HepG2 (cell line): ENCODE measurements around the gene GFRA3. TPM values are rescaled to one million over a fixed set of nuclear protein-coding genes. Genes with fewer than 3 reads are reported as not detected.

Source experiments
- ATAC-seq: fragments of 200-7000 bp; cut with Tn5 transposase; 3 replicates; pipeline ENCODE4 v1.9.1; 2020; ENCODE audit warnings: mild to moderate bottlenecking, moderate library complexity
- BruUV-seq: library from RNA; stranded (reverse); fragments of 400-500 nt; replicated peaks from 2 replicates; lab custom pipeline; 2021; lab: Mats Ljungman, UMichigan
- CTCF ChIA-PET: fragments of 300-600 bp; formaldehyde crosslinking; extraction: SDS; loops from one replicate; lab custom pipeline; 2021; ENCODE audit warnings: low total read pairs, inconsistent platforms, low intra/inter-chr PET ratio; lab: Yijun Ruan, JAX
- POLR2A ChIA-PET: fragments of 350-600 bp; sonication (Branson Sonifier 250); formaldehyde crosslinking; loops from one replicate; lab custom pipeline; 2020; ENCODE audit warnings: antibody characterized with exemption, inconsistent platforms; lab: Yijun Ruan, JAX
- DNase-seq: peaks from one replicate; pipeline ENCODE4 v3.0.0-alpha.2; 2015; ENCODE audit warnings: low spot score
- FAIRE-seq: peaks from 3 replicates; lab custom pipeline; 2011; peaks lifted over from hg19 to GRCh38; lab: Jason Lieb, UNC
- H2AFZ ChIP-seq: one replicate; pipeline ENCODE4 v1.6.1; 2011; ENCODE audit warnings: low read length, inconsistent platforms
- H3K27ac ChIP-seq: fragments of 300-600 bp; 3 replicates; pipeline ENCODE4 v1.8.0; 2011; ENCODE audit warnings: mixed run types, mild to moderate bottlenecking, mixed read lengths, low read length, inconsistent platforms; ENCODE audit not compliant: insufficient read depth; ENCODE audit errors: extremely low read length
- H3K27me3 ChIP-seq, 2 experiments: fragments of 200-600 bp in 1 of 2; 2 replicates in 1 of 2; 3 replicates in 1 of 2; pipeline versions ENCODE4 v1.6.0 to v1.8.0; 2011; ENCODE audit warnings: low read length in 2 of 2, mild to moderate bottlenecking in 2 of 2, moderate library complexity in 2 of 2, inconsistent platforms in 1 of 2; ENCODE audit not compliant: insufficient read depth in 2 of 2, control insufficient read depth in 1 of 2
- H3K36me3 ChIP-seq, 2 experiments: fragments of 200-600 bp in 1 of 2; replicated peaks in 1 of 2; 2 replicates in 1 of 2; 3 replicates in 1 of 2; pipeline versions ENCODE4 v1.5.1 to v1.8.0; 2011; ENCODE audit warnings: low read length in 2 of 2, inconsistent platforms in 1 of 2; ENCODE audit not compliant: insufficient read depth in 2 of 2, control insufficient read depth in 1 of 2
- H3K4me1 ChIP-seq: 2 replicates; pipeline ENCODE4 v1.5.1; 2012; ENCODE audit warnings: low read length, inconsistent platforms; ENCODE audit not compliant: insufficient read depth
- H3K4me2 ChIP-seq: 2 replicates; pipeline ENCODE4 v1.6.0; 2011; ENCODE audit warnings: low read depth, low read length, inconsistent platforms
- H3K4me3 ChIP-seq, 3 experiments: fragments of 200-600 bp in 1 of 3; sonication (generic), shearing (Covaris generic) in 1 of 3; replicated peaks in 1 of 3; 2 replicates each; pipeline ENCODE4 v1.5.1; 2011 to 2016; ENCODE audit warnings: low read length in 3 of 3, inconsistent platforms in 2 of 3, low read depth in 2 of 3, mild to moderate bottlenecking in 2 of 3, control low read depth in 1 of 3, mixed read lengths in 1 of 3; ENCODE audit not compliant: insufficient read depth in 1 of 3
- H3K79me2 ChIP-seq: one replicate; pipeline ENCODE4 v1.6.1; 2011; ENCODE audit warnings: low read length, inconsistent platforms; ENCODE audit not compliant: insufficient read depth
- H3K9ac ChIP-seq: 2 replicates; pipeline ENCODE4 v1.6.0; 2011; ENCODE audit warnings: mild to moderate bottlenecking, low read depth, low read length, inconsistent platforms; ENCODE audit not compliant: insufficient read depth
- H3K9me3 ChIP-seq: 2 replicates; pipeline ENCODE4 v1.5.1; 2012; ENCODE audit warnings: mild to moderate bottlenecking, low read length
- H4K20me1 ChIP-seq: 2 replicates; pipeline ENCODE4 v1.6.0; 2011; ENCODE audit warnings: inconsistent platforms, mild to moderate bottlenecking, low read length, moderate library complexity; ENCODE audit not compliant: insufficient read depth
- CENPX ChIP-seq: sonication (generic); formaldehyde crosslinking; IDR thresholded peaks from 2 replicates; pipeline ENCODE4 v1.9.0; 2021; ENCODE audit warnings: mild to moderate bottlenecking, missing genetic modification reagents, moderate library complexity
- FOXM1 ChIP-seq: sonication (generic); formaldehyde crosslinking; IDR thresholded peaks from 2 replicates; pipeline ENCODE4 v1.5.0; 2020; ENCODE audit warnings: missing genetic modification reagents
- PLRG1 ChIP-seq: fragments of 450-650 bp; conservative IDR thresholded peaks from 2 replicates; pipeline ENCODE4 v1.6.1; 2016
- SOX6 ChIP-seq, 2 experiments: fragments of 450-650 bp in 1 of 2; sonication (generic) in 1 of 2; formaldehyde crosslinking in 1 of 2; IDR thresholded peaks; 2 replicates each; pipeline versions ENCODE4 v1.4.0 to v1.6.1; 2017 to 2020; ENCODE audit warnings: antibody characterized with exemption in 1 of 2, mild to moderate bottlenecking in 1 of 2, missing genetic modification reagents in 1 of 2
- YY1 ChIP-seq: IDR thresholded peaks from 2 replicates; pipeline ENCODE4 v1.6.1; 2011; ENCODE audit warnings: low read length, low read depth, moderate library complexity, mild to moderate bottlenecking; ENCODE audit not compliant: insufficient read depth, insufficient replicate concordance
- ZNF282 ChIP-seq: fragments of 450-650 bp; IDR thresholded peaks from 2 replicates; pipeline ENCODE4 v1.6.1; 2018; ENCODE audit not compliant: partially characterized antibody
- ZNF496 ChIP-seq: sonication (generic); formaldehyde crosslinking; IDR thresholded peaks from 2 replicates; pipeline ENCODE4 v1.8.1; 2023; ENCODE audit warnings: mild to moderate bottlenecking, moderate library complexity, missing genetic modification reagents; ENCODE audit not compliant: insufficient replicate concordance
- ZNF713 ChIP-seq: sonication (generic); formaldehyde crosslinking; IDR thresholded peaks from 2 replicates; pipeline ENCODE4 v1.4.0; 2020; ENCODE audit warnings: mild to moderate bottlenecking, missing genetic modification reagents
- WGBS: methylation state at CpG from one replicate; pipeline ENCODE4 v1.1.6; 2017; ENCODE audit warnings: low lambda C conversion rate; 5-methylcytosine and 5-hydroxymethylcytosine counted together
- in situ Hi-C: cut with HindIII; loops from 2 replicates; pipeline ENCODE4 v1.10.0; 2017; ENCODE audit warnings: low pct_unique_long_range_greater_than_20kb; ENCODE audit not compliant: extremely low pct_ligation_motif_present
- intact Hi-C: fragments of 100-400 bp; cut with micrococcal nuclease; formaldehyde crosslinking; loops from one replicate; pipeline ENCODE4 v1.10.0; 2022; ENCODE audit not compliant: unreplicated experiment
- polyA plus RNA-seq, 8 experiments: library from polyadenylated mRNA; depleted of rRNA in 3 of 8; stranded (reverse) in 7 of 8; unstranded in 1 of 8; fragments of >200 nt; fragmentation: Illumina TruSeq in 4 of 8; extraction: Trizol in 4 of 8; gene quantifications; 2 replicates each; pipeline versions ENCODE4 v1.2.1 to v1.2.3, GENCODE V29; 2011 to 2016; ENCODE audit warnings: low read depth in 4 of 8, missing spikeins in 1 of 8, mixed read lengths in 1 of 8; ENCODE audit not compliant: insufficient read depth in 1 of 8
- total RNA-seq, 5 experiments: library from RNA; depleted of rRNA; stranded (reverse); fragments of >200 nt; fragmentation: Illumina TruSeq; extraction: Trizol; gene quantifications; 2 replicates each; pipeline ENCODE4 v1.2.3, GENCODE V29; 2016; ENCODE audit warnings: low read depth in 1 of 5
- TF ChIP-seq, protein P1 (sequence below): IDR thresholded peaks from 2 replicates; pipeline ENCODE4 v1.6.1; 2016; ENCODE audit warnings: missing biosample characterization, missing genetic modification reagents, low read depth
- TF ChIP-seq, protein P2 (sequence below): sonication (generic); formaldehyde crosslinking; IDR thresholded peaks from 2 replicates; pipeline ENCODE4 v1.4.0; 2020; ENCODE audit warnings: missing genetic modification reagents, borderline replicate concordance

Gene GFRA3
- total and polyA plus RNA-seq, 2 of the 13 experiments (the other 11 are each of a cell fraction or from before 2014, with no cell fraction given) = 0.27 to 0.30 TPM

DNA sequence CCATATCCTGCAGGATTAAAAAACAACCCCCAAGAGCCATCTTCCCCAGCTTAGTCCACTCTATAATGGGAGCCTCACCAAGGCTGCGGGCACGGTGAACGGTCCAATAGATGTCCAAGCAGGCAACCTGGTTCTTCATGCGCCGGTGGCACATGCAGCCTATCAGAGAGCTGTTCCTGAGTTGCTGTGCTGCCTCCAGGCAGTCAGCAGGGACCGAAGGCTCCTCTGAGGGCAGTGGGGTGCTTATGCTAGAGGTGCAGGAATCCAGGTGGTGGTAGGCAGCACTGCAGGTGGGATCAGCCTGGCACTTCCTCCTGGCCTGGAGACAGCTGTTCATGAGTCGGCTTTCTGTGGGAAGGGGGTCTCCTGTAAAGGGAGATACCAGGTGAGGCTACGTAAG lies 10.2 kb downstream of the GFRA3 start:
- Histone ChIP-seq H3K27ac (no peak overlapping the region), H3K4me2 (no peak overlapping the region), H2AFZ (no peak overlapping the region), H3K27me3 (peaks cover 0 to 8% of the 10 kb centered on the region in 2 experiments; a peak in 2 of 5 replicates), H4K20me1 (no peaks in the 10 kb centered on the region), H3K9me3 (no peaks in the 10 kb centered on the region), H3K36me3 (no peaks in the 10 kb centered on the region), H3K9ac (no peak overlapping the region), H3K4me3 (no peak overlapping the region), H3K4me1 (no peaks in the 10 kb centered on the region), H3K79me2 (no peaks in the 10 kb centered on the region)
- FAIRE-seq = no peak
- ATAC-seq = peak; percentile 59; the same call in 2 of the 3 replicates
- 74% methylated on average over 5 of the region's 8 CpGs for WGBS
- TF ChIP-seq, protein P1, sequence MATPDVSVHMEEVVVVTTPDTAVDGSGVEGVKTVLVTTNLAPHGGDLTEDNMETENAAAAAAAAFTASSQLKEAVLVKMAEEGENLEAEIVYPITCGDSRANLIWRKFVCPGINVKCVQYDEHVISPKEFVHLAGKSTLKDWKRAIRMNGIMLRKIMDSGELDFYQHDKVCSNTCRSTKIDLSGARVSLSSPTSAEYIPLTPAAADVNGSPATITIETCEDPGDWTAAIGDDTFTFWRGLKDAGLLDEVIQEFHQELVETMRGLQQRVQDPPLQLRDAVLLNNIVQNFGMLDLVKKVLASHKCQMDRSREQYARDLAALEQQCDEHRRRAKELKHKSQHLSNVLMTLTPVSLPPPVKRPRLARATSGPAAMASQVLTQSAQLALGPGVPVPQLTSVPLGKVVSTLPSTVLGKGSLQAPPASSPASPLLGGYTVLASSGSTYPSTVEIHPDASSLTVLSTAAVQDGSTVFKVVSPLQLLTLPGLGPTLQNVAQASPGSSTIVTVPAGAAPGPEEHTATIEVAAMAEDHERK (CRISPR knock-in tag) = no peak
- TF ChIP-seq FOXM1 (CRISPR knock-in tag) (no peak), SOX6 (IDR thresholded peaks at IDR 0.05) (no peak), SOX6 (CRISPR knock-in tag; IDR thresholded peaks at IDR 0.05) (no peak), CENPX (CRISPR knock-in tag) (no peak), ZNF713 (CRISPR knock-in tag) (no peak), ZNF496 (no peak), ZNF282 (no peak), PLRG1 (no peak), YY1 (no peak)
- TF ChIP-seq, protein P2, sequence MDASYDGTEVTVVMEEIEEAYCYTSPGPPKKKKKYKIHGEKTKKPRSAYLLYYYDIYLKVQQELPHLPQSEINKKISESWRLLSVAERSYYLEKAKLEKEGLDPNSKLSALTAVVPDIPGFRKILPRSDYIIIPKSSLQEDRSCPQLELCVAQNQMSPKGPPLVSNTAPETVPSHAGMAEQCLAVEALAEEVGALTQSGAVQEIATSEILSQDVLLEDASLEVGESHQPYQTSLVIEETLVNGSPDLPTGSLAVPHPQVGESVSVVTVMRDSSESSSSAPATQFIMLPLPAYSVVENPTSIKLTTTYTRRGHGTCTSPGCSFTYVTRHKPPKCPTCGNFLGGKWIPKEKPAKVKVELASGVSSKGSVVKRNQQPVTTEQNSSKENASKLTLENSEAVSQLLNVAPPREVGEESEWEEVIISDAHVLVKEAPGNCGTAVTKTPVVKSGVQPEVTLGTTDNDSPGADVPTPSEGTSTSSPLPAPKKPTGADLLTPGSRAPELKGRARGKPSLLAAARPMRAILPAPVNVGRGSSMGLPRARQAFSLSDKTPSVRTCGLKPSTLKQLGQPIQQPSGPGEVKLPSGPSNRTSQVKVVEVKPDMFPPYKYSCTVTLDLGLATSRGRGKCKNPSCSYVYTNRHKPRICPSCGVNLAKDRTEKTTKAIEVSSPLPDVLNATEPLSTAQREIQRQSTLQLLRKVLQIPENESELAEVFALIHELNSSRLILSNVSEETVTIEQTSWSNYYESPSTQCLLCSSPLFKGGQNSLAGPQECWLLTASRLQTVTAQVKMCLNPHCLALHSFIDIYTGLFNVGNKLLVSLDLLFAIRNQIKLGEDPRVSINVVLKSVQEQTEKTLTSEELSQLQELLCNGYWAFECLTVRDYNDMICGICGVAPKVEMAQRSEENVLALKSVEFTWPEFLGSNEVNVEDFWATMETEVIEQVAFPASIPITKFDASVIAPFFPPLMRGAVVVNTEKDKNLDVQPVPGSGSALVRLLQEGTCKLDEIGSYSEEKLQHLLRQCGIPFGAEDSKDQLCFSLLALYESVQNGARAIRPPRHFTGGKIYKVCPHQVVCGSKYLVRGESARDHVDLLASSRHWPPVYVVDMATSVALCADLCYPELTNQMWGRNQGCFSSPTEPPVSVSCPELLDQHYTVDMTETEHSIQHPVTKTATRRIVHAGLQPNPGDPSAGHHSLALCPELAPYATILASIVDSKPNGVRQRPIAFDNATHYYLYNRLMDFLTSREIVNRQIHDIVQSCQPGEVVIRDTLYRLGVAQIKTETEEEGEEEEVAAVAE (CRISPR knock-in tag) = no peak
- in situ Hi-C loops = no loop called here
- no peak for DNase-seq
- intact Hi-C loops = no loop called here
- CTCF ChIA-PET = no interaction called here
- no TSS peak for BruUV-seq
- POLR2A ChIA-PET = no interaction called here
